SIG-M5 (cell line): ENCODE data around the gene GHSR.
"Not testable (repeated sequence)": the region's sequence is repeated elsewhere in the genome, so short reads cannot be mapped to it uniquely, and the experiment has no call there.

Experiments
- DNase-seq: peaks from one replicate; lab custom pipeline; 2025; lab: John Stamatoyannopoulos, UW

The GHSR gene

DNA sequence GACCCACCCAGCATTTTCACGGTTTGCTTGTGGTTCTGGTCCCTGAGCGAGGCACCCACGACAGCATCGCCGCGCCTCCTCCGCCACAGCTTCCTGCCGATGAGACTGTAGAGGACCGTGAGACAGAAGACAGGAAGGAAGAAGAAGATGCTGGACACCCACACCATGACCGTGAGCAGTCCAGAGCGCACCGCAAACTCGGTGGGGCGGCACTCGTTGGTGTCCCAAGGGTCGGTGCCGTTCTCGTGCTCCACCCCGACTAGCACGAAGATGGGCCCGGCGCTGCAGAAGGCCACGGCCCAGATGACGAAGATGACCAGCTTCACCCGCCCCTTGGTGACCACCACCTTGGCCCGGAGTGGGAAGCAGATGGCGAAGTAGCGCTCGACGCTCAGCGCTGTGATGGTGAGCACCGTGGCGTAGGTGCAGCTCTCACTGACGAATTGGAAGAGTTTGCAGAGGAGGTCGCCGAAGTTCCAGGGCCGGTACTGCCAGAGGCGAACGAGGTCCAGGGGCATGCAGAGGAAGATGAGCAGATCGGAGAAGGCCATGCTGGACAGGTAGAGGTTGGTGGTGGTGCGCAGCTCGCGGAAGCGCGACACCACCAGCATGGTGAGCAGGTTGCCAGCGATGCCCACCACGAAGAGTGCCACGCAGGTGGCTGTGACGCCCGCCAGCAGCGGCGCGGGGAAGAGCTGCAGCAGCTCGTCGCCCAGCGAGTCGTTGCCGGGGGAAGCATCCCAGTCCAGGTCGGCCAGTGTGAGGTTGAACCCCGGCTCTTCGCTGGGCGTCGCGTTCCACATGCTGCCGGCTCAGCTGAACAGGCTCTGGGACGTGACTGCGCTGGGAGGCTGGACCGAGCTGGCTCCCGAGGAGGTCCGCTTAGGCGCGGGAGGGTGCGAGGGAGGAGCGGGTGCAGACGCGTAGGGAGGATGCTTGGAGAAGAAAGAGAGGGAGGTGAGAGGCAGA, at the start of gene GHSR:
Gene GHSR (minus strand): TSS at position 846 of the 969 bp plus-strand sequence. CDS start 43 bp downstream, at position 803.
- DNase-seq, result no peak

DNA sequence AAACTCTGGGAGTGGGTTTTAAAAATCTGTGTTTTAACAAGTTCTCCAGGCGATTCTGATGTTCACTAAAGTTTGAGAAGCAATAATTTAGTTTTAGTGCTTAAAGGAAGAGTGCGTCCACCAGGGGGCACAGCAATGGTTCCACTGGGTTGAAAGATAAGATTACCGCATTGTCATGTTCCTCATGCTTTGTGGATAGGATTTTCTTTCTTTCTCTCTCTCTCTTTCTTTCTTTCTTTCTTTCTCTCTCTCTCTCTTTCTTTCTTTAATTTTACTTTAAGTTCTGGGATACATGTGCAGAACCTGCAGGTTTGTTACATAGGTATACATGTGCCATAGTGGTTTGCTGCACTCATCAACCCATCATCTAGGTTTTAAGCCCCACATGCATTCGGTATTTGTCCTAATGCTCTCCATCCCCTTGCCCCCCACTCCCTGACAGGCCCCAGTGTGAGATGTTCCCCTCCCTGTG, 42.0 kb upstream of the GHSR start:
- DNase-seq, result not testable (repeated sequence)

DNA sequence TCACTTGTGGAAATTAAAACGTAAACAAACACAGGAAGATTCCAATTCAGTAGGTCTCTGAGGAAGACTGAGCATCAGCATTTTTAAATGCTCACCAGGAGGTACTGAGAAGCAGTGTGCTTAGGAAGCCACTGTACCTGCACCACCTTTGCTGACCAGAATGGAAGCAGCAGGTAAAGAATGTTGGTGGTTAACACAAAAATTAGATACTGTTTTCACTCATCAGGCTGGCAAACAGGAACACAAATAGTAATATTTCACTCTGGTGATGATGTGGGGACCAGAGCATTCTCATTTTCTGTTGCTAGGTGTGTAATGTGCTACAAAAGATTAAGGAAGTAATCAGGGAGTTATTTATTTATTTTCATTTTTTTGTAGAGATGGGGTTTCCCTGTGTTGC, 29.9 kb upstream of the GHSR start:
- DNase-seq, result no peak

- no peak for DNase-seq
Measured at GRCh38 chr3:172476347-172476746, 28.1 kb upstream of the GHSR start.

- no peak for DNase-seq
Measured at GRCh38 chr3:172475703-172476102, 27.4 kb upstream of the GHSR start.

DNA sequence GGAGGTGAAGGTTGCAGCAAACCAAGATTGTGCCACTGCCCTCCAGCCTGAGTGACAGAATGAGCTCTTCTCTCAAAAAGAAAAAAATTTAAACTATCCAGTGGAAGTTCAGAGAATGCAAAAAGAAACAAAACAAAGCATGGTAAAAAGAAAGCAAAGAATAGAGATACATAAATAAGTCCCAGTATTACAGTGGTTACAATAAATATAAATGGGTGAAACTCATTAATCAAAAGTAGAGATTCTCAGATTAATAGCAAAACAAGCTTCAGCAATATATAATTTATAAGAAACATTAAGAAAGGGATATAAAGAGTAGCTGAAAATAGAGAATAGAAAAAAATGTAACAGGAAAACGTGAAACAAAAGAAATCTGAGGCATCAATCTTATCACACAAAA, 23.6 kb upstream of the GHSR start:
- no peak for DNase-seq

DNA sequence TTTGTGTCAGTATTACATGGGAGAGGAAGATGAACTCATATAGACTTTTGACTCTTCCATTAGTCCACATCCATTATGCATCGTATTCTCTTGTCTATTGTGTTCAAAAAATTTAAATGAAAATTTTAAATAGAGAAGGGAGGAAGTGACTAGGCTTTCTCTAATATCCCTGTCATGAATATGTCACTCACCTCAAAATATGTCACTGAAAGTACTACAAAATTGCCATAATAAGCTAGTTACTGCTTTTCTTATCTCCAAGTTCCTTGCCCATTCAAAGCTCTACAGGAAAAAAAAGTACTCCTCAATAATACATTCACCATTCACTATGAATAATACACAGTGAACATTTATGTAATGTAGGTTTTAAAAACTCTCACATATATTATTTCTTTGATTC, 22.3 kb upstream of the GHSR start:
- DNase-seq, result no peak

GRCh38 chr3:172467170-172467824, 19.0 kb upstream of the GHSR start:
- no peak for DNase-seq

DNA sequence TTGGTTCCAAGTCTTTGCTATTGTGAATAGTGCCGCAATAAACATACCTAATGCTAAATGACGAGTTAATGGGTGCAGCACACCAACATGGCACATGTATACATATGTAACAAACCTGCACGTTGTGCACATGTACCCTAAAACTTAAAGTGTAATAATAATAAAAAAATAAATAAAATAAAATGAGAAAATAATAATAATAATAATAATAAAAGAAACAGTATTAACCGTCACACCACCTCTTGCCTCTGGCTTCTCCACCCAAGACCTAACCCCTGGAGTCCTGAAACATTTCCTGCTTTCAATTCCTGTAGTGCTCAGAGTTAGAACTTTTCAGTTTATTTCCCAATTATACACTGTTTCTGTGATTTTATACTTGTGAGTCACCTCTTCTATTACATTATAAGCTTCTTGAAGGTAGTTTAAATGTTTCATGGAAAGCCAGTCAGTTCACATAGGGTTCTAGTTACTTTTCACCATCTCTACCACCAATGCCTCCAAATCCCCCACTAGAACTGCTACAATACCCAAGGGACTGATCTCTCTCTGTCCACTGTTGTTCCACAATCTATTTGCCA, 18.4 kb upstream of the GHSR start:
- no peak for DNase-seq

- no peak for DNase-seq
Measured at GRCh38 chr3:172465281-172465680, 17.0 kb upstream of the GHSR start.

DNA sequence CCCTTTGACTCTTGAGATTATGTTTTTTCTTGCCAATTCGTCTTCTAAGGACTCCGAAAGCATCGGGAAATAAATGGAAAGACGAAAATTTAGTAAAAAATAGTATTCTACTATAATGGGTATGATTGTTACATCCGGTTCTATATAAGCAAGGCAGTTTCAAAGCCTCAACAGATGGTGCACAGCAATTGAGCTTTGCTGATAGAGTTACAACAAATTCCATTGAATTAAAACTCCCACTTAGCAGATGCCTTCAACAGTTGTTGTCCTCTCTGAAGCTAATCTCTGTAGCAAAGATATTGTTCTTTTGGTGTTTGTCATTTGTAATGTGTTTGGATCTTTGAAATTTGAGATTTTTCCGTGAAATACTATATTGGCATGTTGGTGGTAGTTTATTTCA, 16.1 kb upstream of the GHSR start:
- no peak for DNase-seq

GRCh38 chr3:172461530-172462138, 13.4 kb upstream of the GHSR start:
- DNase-seq, result no peak

DNA sequence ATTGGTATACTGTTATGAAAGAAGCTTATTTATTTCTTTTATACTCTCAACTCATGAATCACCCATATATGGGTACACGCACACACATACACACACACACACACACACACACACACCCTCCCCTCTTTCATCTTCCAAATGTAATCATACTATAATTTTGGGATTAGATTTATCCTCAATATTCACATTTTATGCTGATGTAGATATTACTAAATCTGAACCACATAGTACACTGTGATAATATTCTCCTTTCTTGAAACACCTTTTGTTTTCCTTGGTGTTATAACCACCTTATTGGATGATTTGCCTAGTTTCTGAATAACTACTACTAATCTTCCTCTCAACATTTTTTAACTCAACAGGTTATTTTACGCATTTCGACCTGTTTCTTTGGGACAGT, 8.1 kb upstream of the GHSR start:
- no peak for DNase-seq

DNA sequence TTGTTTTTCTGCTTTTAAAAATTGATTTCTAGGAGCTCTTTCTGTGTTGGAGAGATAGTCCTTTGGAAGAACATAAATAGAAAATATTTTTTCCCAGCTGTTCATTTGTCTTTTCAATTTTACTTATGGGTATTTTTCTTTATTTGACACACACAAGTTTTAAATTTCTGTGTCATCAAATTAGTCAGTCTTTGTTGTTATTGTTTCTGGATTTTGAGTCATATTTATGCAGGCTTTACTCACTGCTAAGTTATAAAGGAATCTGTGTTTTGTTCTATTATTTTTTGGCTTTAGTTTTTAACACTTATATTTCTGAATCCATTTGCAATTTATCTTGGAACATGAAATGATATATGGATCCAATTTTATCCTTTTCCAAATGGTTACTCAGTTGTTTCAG, 5.9 kb upstream of the GHSR start:
- no peak for DNase-seq

DNA sequence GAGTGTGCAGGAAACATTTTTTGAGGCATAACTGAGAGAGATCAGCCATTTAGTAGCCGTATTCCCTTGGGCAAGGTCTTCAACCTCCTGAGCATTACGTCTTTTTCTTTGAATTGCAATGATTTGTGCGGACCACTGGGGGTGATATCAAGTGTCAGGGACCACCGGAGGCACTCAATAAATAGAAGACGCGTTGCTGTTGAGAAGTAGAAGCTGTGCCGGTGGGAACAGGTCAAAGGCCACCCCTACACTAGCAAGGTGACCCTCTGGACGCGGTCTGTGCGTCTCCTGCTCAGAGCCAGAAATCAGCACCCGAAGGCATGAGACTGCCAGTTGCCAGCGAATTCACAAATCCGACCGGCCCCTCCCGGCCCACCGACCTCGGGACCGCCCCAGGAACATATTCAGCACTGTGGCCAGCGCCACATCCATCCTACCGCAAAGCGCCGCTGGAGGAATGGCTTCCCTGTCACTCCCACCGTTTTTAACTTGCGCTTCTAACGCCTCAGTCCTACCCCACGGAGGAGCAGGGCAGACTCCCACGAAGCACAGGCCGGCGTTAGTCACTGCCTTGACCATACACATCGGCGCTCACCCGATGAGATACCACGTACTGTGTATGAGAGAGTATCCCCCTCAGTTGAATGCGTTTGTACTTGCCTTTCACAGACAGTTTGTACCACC, 1.4 kb upstream of the GHSR start:
- DNase-seq, result no peak

DNA sequence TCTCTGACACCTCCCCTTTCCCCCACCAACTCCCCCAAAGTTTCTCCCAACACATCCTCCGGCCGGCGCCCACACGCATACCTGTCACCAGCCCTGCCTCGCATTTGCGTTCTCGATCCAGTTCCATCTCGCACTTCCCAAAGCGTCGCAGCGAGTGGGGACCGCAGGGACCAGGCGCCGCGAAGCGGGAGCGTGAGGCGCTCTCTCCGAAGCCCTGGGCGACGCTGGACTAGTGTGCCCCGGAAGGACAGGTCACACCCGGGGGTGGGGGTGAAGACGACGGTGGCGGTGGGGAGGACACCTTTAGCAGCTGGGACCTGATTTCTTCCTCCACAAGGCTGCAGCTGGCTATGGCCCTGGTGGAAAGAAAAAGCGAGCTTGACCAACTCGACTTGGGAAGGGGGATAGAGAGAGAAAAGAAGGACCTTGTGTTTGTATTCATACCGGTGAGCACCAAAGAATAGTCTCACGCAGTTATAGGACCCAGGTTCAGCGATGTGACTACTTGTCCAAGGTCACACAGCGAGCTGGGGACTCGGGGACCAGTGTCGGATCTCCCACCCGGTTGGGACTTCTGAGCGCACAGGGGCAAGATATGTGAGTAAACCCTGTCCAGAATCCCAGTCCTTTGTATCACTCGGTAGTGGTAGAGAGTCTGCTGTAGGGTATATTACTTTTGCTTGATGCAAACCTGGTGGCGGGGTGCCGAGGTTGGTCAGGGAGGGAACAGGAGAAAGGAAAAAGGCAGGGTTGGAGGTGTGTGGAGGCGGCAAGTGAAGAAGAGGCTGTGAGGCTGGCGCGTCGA, 607 bp upstream of the GHSR start:
- no peak for DNase-seq

- DNase-seq, result no peak
Measured at GRCh38 chr3:172446198-172446597, 2.1 kb downstream of the GHSR start.

DNA sequence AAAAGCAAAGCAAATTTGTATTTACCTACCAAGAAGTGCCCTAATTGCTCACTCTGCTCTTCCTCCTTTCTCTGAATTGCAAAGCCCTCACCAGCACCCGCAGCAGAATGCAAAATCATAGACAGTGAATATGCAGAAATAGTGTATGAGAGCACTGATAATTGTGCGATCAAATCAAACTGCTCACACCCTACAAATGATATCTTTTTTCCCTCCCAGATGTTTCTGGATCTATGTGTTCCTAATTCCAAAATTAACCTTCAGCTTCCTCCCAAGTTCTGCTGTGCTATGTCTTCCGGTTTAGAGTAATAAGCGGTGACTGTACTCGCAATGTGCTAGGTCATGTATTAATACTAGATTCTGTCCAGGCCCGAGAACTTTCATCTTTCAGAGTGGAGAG, 3.4 kb downstream of the GHSR start:
- DNase-seq, result no peak

GRCh38 chr3:172442606-172443005, 5.7 kb downstream of the GHSR start:
- DNase-seq, result no peak

DNA sequence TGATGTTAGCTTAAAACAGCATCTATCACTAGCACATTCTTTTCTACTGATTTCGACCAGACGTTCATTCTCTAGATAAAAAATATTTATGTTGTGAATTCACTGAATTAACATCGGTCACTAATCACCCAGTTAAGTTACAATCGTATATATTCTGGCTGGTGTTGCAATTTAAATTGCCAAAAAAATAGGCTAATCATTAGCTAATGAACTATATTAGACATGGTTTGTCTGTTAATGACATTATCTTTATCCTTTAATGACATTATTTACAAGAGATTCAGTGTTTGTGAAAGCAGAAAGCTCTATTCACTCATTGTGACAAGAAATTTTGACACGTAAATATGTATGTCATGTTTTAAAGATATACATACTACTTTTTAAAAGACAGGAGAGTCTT, 6.7 kb downstream of the GHSR start:
- DNase-seq, result no peak

DNA sequence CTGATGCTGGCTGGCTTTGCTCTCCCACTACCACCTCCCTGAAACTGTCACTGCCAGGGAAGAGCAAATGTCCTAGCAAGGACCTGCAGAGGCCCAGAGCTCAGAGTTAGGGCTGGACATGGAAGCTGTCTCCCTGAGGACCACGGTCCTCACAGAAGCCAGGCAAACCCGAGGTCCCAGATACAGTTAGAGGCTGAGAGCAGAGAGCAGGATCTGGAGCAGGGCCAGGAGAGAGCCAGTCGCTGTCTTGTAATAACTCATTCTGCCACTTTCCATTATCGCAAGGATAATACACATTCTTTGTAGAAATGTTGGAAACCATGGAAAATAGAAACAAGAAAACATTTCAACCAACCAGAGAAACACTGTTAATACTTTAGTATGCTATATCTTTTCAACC, 10.1 kb downstream of the GHSR start:
- no peak for DNase-seq
